ENCODE results near the gene RTN4RL1.
"Not testable (repeated sequence)": the region's sequence is repeated elsewhere in the genome, so short reads cannot be mapped to it uniquely, and the experiment has no call there.

Gene RTN4RL1

DNA sequence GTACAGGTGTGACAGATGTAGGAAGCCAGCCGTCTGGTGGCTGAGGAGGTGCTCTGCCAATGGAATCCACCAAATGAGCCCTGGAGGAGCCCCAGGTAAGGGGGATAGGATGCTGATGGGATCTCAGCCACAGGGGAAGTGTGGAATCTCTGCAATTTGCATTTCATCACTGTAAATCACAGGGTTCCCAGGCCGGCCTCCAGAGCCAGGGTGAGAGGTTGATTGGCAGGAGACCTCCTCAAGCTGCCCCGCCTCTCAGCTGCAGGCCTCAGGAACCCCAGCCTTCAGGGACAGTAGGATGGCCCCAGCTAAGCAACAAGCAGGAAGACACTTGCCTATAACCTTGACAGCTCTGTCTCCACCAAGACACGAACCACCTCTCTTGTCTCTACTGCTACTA lies 39.4 kb downstream of the RTN4RL1 start:
- no peak for TF ChIP-seq EZH2phosphoT487 (conservative IDR thresholded peaks at IDR 0.05; ENCODE audit: low read length)
- TF ChIP-seq, protein P1, sequence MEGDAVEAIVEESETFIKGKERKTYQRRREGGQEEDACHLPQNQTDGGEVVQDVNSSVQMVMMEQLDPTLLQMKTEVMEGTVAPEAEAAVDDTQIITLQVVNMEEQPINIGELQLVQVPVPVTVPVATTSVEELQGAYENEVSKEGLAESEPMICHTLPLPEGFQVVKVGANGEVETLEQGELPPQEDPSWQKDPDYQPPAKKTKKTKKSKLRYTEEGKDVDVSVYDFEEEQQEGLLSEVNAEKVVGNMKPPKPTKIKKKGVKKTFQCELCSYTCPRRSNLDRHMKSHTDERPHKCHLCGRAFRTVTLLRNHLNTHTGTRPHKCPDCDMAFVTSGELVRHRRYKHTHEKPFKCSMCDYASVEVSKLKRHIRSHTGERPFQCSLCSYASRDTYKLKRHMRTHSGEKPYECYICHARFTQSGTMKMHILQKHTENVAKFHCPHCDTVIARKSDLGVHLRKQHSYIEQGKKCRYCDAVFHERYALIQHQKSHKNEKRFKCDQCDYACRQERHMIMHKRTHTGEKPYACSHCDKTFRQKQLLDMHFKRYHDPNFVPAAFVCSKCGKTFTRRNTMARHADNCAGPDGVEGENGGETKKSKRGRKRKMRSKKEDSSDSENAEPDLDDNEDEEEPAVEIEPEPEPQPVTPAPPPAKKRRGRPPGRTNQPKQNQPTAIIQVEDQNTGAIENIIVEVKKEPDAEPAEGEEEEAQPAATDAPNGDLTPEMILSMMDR (IDR thresholded peaks at IDR 0.05; ENCODE audit: insufficient read depth, low read length, poor library complexity, severe bottlenecking): no peak
- Histone ChIP-seq H3K27me3 (ENCODE audit: low read length) (no peaks in the 10 kb centered on the region), H4K20me1 (ENCODE audit: low read depth, low read length) (no peaks in the 10 kb centered on the region), H3K9me3 (ENCODE audit: insufficient read depth, low read length) (no peaks in the 10 kb centered on the region), H3K4me2 (ENCODE audit: low read depth, low read length, poor library complexity, severe bottlenecking) (no peak overlapping the region), H3K79me2 (ENCODE audit: insufficient read depth, low read length) (no peaks in the 10 kb centered on the region), H3K27ac (ENCODE audit: low read depth, low read length) (no peak overlapping the region), H3K9ac (ENCODE audit: low read length) (no peak overlapping the region), H3K9me2 (replicated peaks; ENCODE audit: insufficient read depth, low read length) (no peaks in the 10 kb centered on the region), H2AFZ (ENCODE audit: low read depth, low read length, severe bottlenecking) (no peak overlapping the region), H3K4me3 (ENCODE audit: insufficient read depth, low read length, poor library complexity, severe bottlenecking) (no peak overlapping the region), H3K36me3 (ENCODE audit: low read length) (no peaks in the 10 kb centered on the region), H3F3A (ENCODE audit: insufficient read depth) (no peaks in the 10 kb centered on the region)

DNA sequence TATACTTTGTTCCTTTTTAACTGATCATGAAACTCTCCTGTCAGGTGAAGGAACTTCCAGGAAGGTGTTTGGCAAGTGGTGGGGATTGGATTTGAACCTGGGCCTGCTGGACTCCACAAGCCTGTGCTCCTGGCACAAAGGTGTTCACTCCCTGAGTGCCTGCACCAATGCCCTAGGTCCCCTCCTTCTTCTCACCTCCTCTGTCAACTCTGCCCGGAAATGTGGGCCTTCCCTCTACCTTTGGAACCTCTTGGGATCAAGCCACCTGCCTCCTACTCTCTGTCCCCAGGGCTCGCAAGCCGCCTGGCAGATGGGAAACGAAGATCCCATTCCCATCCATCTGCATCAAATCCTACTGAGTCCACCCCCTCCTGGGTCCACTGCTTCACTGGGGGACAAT lies 40.0 kb downstream of the RTN4RL1 start:
- H3K36me3 ChIP-seq (ENCODE audit: low read length): no peaks in the 10 kb centered on the region
- H3K4me2 ChIP-seq (ENCODE audit: low read depth, low read length, poor library complexity, severe bottlenecking): no peak overlapping the region
- no peak overlapping the region for H3K27ac ChIP-seq (ENCODE audit: low read depth, low read length)
- H2AFZ ChIP-seq (ENCODE audit: low read depth, low read length, severe bottlenecking): no peak overlapping the region
- H3F3A ChIP-seq (ENCODE audit: insufficient read depth): no peaks in the 10 kb centered on the region
- no peaks in the 10 kb centered on the region for H4K20me1 ChIP-seq (ENCODE audit: low read depth, low read length)
- no peak overlapping the region for H3K4me3 ChIP-seq (ENCODE audit: insufficient read depth, low read length, poor library complexity, severe bottlenecking)
- no peak overlapping the region for H3K9ac ChIP-seq (ENCODE audit: low read length)
- H3K9me3 ChIP-seq (ENCODE audit: insufficient read depth, low read length): no peaks in the 10 kb centered on the region
- no peaks in the 10 kb centered on the region for H3K9me2 ChIP-seq (replicated peaks; ENCODE audit: insufficient read depth, low read length)
- H3K79me2 ChIP-seq (ENCODE audit: insufficient read depth, low read length): no peaks in the 10 kb centered on the region
- TF ChIP-seq, protein P1 (IDR thresholded peaks at IDR 0.05; ENCODE audit: insufficient read depth, low read length, poor library complexity, severe bottlenecking): no peak
- no peak for TF ChIP-seq EZH2phosphoT487 (conservative IDR thresholded peaks at IDR 0.05; ENCODE audit: low read length)
- H3K27me3 ChIP-seq (ENCODE audit: low read length): no peaks in the 10 kb centered on the region

DNA sequence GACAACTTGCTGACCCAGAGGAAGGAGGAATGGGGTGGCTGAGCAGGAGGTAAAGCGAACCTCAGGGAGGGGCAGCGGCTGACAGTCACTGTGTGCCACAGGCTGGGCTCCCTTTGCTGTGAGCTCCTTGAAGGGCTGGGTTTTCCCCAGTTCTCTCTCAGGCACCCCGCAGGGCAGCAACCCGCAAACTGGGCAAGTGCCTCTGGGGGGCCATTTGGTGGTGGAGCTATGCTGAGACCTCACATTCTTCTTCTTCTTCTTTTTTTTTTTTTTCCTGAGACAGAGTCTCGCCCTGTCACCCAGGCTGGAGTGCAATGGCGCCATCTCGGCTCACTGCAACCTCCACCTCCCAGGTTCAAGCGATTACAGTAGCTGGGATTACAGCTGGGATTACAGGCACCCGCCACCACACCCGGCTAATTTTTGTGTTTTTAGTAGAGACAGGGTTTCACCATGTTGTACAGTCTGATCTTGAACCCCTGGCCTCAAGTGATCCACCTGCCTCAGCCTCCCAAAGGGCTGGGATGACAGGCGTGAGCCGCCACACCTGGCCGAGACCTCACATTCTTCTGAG lies 42.3 kb downstream of the RTN4RL1 start:
- H3K9ac ChIP-seq (ENCODE audit: low read length); H3F3A ChIP-seq (ENCODE audit: insufficient read depth); H3K9me2 ChIP-seq (replicated peaks; ENCODE audit: insufficient read depth, low read length); H3K79me2 ChIP-seq (ENCODE audit: insufficient read depth, low read length); H2AFZ ChIP-seq (ENCODE audit: low read depth, low read length, severe bottlenecking); H4K20me1 ChIP-seq (ENCODE audit: low read depth, low read length); H3K4me2 ChIP-seq (ENCODE audit: low read depth, low read length, poor library complexity, severe bottlenecking); H3K4me3 ChIP-seq (ENCODE audit: insufficient read depth, low read length, poor library complexity, severe bottlenecking); H3K36me3 ChIP-seq (ENCODE audit: low read length); H3K9me3 ChIP-seq (ENCODE audit: insufficient read depth, low read length); H3K27me3 ChIP-seq (ENCODE audit: low read length); H3K27ac ChIP-seq (ENCODE audit: low read depth, low read length): not testable (repeated sequence)

DNA sequence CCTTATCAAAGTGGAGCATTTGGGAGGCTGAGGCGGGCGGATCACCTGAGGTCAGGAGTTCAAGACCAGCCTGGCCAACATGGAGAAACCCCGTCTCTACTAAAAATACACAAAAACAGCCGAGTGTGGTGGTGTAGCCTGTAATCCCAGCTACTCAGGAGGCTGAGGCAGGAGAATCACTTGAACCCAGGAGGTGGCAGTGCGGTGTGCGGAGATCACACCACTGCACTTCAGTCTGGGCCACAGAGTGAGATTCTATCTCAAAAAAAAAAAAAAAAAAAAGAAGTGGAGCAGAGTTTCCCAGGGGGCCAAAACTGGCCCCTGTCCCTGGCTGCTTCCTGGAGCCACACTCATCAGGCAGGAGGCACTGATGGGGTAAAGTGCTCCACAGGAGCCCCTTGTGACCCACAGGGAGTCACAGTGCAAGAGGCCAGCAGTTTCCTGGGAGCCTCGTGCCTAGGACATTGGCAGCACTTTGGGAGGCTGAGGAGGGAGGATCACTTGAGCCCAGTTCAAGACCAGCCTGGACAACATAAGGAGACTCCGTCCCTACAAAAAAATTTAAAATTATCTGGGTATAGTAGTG lies 44.4 kb downstream of the RTN4RL1 start:
- no peaks in the 10 kb centered on the region for H3F3A ChIP-seq (ENCODE audit: insufficient read depth)
- H2AFZ ChIP-seq (ENCODE audit: low read depth, low read length, severe bottlenecking): no peak overlapping the region
- no peak overlapping the region for H3K4me3 ChIP-seq (ENCODE audit: insufficient read depth, low read length, poor library complexity, severe bottlenecking)
- H3K27ac ChIP-seq (ENCODE audit: low read depth, low read length): no peak overlapping the region
- H3K4me2 ChIP-seq (ENCODE audit: low read depth, low read length, poor library complexity, severe bottlenecking): no peak overlapping the region
- H3K9me3 ChIP-seq (ENCODE audit: insufficient read depth, low read length): no peaks in the 10 kb centered on the region
- no peaks in the 10 kb centered on the region for H3K27me3 ChIP-seq (ENCODE audit: low read length)
- H3K79me2 ChIP-seq (ENCODE audit: insufficient read depth, low read length): no peaks in the 10 kb centered on the region
- H4K20me1 ChIP-seq (ENCODE audit: low read depth, low read length): no peaks in the 10 kb centered on the region
- no peak overlapping the region for H3K9ac ChIP-seq (ENCODE audit: low read length)
- H3K36me3 ChIP-seq (ENCODE audit: low read length): no peaks in the 10 kb centered on the region
- H3K9me2 ChIP-seq (replicated peaks; ENCODE audit: insufficient read depth, low read length): no peaks in the 10 kb centered on the region
- TF ChIP-seq, protein P1 (IDR thresholded peaks at IDR 0.05; ENCODE audit: insufficient read depth, low read length, poor library complexity, severe bottlenecking): no peak
- no peak for TF ChIP-seq EZH2phosphoT487 (conservative IDR thresholded peaks at IDR 0.05; ENCODE audit: low read length)

Data from SU-DHL-6 (cell line).